ENCODE measurements around the gene BAIAP3.

DNA sequence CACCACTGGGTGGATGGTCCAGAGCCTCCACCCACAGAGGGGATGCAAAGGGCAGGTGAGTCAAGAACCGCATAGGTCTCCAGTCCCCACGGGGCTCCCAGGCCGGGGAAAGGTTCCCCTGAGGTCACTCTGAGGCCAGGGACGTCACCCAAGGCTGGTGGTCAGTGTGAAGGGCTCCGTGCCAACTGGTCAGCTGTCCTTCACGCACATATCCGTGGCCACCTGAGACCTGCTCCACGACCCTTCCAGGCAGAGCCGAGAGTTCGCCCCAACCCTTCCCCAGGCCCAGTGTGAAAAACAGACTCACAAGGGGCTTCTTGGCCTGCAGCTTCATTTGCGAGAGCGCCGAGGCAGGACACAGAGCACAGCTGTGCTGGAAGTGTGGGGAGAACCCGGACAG is 15.5 kb downstream of the BAIAP3 start:
- TF ChIP-seq CTCF (IDR thresholded peaks at IDR 0.05 in 2 of 3, conservative IDR thresholded peaks at IDR 0.05 in 1 of 3; ENCODE audit: borderline replicate concordance in 1 of 3, insufficient read depth in 1 of 3, low read depth in 2 of 3, low read length in 2 of 3): no peak
- TF ChIP-seq MAX (IDR thresholded peaks at IDR 0.05): no peak
